ENCODE data around the gene CCDC88C.
"Not testable (repeated sequence)": the region's sequence is repeated elsewhere in the genome, so short reads cannot be mapped to it uniquely, and the experiment has no call there.

Gene CCDC88C

DNA sequence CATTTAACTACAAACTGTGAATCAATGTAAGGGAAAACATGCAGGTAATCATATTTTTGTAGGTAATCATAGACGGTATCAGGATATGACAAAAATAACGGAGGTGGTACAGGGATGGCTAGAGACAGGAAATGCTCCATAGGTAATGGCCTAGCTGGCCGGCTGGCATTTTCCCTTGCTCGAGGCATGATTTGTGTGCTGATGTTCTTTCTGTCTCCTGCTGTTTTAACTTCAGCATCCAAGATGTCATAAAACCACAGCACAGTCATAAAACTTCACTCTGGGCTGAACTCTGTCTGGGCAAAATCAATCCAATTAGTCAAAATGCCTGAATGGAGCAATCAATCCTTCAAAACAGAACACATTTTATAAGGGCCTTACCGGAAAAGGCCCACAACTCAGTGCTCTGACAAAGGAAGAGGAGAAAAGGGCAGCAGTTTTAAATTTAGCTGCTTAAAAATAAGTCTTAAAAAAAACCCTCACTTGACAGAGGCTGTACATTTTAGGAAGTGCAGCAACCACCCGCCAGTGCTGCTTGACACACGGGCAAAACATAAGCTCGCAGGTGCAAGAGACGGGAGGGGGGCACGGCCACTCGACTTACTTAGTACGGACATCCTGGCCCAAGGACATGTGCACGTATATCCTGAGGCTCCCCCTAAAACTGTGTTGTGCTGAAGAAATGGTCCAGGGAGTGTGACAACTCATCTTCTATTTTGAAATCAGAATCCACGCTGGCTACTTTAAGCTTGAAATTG, 132.7 kb downstream of the CCDC88C start:
- FAIRE-seq, result no peak

DNA sequence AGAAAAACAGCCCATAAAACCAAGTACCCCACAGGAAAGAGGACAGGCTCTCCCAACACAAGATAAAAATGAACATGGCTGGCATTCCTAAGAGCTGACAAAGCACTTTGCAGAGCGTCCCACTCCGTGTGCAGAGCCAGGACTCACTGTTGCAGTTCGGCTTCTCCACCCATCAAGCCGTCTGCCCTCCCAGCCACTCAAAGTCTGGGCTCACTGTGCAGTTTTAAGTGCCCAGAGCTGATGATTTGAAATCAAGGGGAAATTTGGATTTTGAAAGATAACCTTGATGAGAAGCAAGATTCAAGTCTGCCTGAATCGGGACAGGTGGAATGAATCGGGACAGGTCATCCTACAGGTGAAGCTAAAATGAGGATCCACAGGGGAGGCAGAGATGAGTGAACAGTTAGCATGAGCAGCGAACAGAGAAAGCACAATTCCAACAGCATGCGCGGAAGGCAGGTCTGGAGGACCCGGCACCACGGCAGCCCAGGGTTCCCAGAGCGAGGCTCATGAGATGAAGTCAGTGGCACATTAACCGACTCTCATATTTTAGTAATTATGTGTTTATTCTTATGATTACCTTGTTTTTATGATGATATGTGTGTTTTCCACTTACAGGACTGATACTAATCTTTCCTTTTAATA, 133.4 kb downstream of the CCDC88C start:
- FAIRE-seq, result no peak

DNA sequence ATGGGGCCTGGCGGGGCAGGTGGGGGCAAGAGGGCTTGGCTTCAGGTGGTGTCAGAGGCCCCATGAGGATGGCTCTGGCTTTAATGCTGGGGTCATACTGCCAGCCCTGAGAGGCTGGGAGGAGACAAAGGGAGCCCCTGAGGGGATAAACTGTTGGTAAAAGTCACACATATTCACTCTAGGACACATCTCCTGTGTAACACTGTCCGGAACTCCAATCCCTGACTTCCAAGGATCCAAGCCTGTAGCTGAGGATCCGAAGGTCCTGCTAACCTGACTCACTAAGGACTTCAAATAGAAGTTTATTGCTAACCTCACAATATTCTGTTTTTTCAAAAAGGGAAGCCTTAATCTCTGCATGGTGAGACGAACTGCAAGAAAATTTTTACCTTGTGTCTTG, 134.0 kb downstream of the CCDC88C start:
- FAIRE-seq, result no peak

DNA sequence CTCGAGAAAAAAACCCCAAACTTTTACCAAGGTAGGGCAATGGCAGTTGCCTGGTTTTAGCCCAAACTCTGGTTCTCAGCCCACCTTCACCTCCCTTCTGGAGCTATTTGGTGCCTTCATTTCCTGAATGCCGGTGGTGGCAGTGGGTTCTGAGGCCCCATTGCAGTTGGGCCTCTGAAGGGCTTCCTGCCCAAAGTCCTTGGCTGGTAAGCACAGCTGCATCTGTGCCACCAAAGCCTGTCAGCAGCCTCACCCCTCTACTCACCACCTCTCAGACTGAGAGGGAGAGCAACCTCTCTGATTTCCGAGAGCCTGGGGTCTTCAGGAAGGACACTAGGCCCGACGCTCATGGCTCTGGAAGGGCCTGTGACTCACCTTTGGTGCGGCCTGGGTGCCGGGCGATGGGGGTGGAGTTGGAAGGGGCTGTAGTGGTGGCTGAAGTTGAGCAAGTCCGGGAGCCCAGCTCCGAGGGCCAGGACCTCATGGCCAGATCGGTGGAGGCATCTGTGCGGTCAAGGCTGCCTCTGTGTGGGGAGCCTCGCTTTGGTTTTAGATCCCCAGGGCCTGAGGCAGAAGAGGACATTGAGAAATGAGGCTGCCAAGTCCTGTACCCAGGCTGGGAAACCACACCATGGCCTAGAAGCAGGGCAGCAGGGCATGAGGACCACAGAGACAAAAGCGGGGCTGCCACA, 134.5 kb downstream of the CCDC88C start:
- FAIRE-seq, result no peak

DNA sequence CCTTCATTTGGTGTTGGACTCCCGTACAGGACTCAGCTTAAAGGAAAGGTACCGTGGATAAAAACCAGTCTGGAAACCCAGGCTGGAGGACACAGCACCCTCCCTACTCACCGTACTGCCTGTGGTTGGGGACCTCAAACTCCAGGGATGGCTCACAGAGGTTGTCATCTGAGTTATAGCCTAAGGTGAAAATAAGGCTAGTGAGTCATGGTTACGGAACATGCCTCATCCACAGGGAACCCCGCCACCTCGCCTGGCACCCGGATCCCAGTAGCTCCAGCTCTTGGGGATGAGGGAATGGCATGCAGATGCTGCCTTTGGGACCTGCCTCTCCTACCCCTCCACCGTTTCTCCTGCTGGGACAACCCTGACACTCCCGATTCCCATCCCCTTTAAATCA, 136.3 kb downstream of the CCDC88C start:
- no peak for FAIRE-seq

DNA sequence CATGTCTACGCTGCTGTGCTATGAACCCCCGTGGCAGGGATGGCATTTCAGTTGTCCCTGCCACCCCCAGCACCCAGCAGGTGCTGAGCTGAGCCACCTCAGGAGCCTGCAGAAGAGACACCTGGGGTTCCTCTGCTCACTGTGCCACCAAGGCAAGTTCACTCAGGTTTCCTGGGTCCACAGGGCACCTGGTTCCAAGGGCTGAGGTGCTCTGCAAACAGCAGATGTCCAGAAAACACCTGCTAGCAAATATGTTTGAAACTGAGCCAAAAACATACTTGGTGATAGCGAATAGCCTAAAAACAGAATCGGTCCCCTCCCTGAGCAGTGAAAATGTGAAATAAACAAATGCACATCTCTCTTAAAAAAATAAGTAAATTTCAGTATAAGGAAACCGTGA, 137.5 kb downstream of the CCDC88C start:
- no peak for FAIRE-seq

DNA sequence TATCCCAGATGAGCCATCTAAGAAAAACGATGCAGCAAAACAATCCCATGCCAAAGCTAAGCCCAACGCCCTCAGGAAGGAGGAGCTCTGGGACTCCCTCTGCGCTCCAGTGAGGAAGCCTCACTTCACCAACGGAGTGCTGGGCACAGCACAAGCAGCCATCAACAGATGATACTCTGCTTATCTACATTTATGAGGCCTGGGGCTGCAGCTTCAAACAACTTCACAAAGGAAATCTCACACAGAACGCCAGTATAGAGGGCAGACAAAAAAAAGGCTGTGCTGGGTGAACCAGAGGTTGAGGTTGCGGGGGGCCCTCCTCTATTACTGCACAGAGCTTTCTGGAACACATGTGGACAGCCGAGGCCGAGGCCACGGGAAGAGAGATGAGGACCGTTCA, 138.3 kb downstream of the CCDC88C start:
- FAIRE-seq, result no peak

DNA sequence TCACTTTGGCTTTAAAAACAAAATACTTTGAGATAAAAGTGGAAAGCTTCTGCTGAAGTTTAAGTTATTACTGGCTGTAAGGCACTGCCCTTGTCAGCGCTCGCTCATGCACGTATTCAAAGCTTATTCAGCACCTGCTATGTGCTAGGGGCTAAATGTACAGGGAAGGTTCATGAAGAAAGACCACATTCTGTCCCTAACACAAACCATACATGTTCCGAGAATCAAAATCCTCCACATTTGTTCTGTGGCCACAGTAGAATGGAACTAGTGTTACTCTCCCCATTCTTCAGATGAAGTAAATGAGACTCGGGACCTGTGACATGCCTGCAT, 139.3 kb downstream of the CCDC88C start:
- FAIRE-seq, result no peak

DNA sequence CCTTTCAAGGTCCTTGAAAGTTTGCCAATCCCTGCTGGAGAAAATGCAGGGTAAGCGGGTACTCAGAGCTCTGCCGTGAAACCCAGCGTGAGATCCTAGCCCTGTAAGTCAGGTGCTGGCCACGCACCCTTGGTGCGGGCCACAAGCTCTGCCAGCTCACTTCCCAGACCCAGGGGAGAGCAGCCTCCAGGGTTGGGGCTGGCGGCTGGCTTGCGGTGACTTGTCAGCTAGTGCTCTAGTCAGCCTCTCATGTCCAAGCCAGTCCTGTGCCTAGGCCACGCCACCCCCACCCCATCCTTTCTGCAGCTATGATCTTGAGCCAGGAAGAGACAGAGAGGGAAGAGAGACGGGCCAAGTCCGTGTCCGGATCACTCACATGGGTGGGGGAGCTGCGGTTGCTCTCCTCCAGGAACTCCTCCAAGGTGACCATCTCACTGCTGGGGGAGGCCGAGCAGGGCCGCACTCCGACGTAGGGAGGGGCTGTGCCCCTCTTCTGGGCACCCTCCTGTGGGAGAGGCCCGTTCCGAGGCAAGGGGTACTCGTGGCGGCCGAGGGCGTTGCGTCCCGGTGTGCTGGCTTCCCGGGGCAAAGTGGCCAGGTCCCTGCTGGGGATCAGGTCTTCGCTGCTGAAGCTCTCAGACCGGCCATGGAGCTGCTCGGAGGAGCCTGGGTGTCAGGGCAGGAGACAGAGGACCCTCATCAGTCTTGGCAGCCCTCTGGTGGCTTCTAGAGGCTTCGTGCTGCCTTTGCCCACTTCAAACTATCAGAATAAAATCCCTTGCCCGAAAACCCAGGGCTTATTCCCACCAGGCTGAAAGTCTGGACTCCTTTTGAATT, 139.9 kb downstream of the CCDC88C start:
- FAIRE-seq, result no peak

DNA sequence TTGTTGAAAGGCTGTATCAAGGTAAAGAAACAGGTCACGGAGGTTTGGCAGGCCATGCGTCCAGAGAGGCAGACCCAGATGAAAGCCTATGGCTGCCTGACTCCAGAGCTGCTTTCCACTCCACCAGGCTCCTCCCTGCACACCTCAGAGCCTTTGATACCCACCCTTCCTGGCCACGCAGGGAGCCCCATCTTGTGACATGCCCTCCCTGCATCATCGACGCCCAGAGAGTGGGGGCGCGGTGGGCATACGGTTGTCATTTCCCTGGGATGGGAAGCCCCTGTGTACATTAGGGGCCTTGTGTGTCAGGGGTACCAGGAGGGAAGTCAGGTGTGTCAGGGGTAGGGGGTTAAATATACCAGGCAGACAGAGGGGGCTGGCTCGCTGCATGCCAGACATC, 142.8 kb downstream of the CCDC88C start:
- no peak for FAIRE-seq

DNA sequence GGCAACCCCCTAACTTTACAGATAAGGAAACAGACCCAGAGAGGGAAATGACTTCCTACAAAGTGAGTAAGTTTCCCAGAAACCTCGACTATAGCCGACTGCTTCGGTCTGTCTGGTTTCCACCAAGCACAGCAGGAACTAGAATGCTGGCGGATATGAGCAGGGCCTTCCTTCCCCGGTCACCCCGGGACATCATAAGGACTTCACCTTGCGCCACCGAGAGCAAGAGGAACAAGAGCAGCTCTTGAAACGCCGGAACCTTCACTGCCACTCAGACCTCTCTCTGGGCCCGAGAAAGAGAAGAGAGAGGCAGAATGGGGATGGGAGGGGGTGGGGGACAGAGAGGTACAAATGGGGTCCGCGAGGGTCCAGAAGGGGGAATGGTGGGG, 143.7 kb downstream of the CCDC88C start:
- no peak for FAIRE-seq

DNA sequence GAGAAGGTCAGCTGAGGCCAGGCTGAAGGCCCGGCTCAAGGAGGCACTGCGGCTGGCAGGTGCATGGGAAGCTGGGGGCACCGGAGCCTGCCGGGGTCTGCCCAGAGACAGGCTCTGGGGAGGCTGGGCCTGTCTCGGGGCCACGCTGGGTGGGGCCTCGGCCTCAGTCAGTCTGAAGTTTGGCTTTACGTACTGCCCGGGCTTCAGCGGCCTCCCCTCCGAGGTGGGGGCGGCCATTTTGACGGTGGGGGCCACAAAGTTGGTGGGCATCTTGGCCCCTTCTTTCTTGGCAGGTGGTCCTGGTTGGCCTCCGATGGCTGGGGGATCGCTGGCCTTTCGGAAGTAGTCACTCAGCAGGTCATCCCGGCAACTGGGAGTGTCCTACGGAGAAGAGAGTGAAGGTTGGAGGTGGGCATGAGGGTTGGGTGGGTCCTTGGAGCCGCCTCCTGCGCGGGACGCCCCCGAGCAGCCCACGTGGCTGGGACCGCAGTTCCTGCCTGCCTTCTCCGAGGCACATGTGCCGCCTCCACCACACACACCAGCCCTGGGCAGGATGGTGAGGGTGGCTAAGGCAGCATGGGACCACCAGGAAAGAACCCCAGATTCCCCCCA, 144.2 kb downstream of the CCDC88C start:
- no peak for FAIRE-seq

DNA sequence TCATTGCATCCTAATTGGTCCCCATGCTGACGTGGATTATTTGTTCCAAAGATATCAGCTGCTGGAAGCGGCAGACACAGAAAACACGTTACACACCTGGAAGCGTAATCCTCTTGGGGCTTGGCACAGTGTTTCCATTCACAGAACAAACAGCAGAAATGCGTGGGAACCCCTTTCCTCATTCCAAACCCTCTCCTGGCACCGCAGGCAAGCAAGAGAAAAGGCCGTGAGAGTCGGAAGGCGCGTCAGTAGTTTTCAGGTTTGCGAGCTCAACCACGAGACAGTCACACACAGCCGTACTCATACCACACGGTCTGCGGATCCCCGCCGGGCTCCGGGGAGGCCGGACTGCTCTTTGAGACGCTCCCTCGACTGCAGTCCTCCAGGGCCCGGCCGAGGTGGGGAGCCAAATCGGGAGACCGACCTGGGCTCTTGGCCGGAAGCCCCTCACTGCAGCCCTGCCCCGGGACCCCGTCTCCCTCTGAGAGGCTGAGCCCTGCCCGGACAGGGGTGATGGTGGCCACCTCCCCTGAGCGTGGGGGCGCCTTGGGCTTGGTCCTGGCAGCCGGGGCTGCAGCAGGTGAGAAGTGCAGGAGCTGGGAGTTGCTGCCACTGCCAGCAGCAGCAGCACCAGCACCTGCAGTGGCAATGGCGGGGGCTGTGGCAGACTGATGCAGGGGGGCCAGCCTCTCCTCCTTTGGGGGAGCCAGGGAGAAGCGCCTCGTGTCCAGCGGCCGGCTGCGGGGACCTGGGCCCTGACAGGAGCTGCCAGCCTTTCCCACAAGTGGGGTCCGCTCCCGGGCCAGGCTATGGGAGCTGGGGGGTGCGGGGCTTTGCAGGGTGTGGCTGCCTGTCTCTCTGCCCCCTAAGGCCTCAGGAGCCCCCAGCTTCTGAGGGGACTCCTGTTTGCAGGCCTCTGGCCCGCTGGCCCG, 145.0 kb downstream of the CCDC88C start:
- FAIRE-seq, result no peak

DNA sequence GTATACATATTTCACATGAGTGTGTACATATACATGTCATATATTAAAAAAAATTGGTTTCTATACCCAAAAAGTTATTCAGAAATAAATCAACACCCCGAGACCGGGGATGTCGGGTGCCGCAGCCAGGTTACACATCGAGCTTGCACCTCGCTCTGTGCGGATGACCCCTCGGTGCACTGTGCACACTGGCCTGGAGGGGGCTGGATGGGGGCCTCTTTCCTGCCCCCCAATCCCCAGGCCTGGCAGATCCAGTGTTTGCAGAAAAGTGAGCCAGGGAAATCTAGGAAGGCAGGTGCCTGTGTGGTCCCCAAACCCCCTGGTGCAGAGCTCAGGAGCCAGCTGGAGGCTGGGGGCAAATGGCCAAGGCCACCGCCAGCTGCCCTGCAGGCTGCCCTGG, 146.0 kb downstream of the CCDC88C start:
- FAIRE-seq, result no peak

DNA sequence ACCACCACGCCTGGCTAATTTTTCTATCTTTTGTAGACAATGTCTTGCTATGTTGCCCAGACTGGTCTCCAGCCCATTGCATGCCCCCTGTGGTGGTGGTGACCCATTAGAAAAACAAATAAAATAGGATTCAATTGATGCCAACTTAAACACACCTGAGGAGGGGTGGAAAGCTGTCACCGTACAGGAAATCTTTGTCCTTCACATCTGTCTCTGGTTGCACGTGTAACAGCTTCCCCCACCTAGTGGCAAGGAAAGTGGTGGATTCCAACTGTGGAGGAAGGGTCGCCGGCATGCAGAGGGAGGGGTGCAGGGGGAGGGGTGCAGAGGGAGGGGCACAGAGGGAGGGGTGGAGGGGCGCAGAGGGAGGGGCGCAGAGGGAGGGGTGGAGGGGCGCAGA, 147.0 kb downstream of the CCDC88C start:
- FAIRE-seq, result no peak

DNA sequence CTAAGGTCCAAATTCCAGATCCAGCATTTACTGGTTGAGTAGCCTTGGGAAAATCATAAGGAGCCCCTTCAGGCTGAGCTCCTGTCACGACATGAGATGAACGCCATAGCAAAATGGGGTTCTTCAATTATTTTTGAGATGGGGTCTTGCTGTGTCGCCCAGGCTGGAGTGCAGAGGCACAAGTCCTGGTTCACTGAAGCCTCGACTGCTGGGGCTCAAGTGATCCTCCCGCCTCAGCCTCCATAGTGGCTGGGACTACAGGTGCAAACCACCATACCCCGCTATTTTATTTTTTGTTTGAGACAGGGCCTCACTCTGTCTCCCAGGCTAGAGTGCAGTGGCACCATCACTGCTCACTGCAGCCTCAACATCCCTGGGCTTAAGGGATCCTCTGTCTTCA, 147.4 kb downstream of the CCDC88C start:
- FAIRE-seq, result no peak

DNA sequence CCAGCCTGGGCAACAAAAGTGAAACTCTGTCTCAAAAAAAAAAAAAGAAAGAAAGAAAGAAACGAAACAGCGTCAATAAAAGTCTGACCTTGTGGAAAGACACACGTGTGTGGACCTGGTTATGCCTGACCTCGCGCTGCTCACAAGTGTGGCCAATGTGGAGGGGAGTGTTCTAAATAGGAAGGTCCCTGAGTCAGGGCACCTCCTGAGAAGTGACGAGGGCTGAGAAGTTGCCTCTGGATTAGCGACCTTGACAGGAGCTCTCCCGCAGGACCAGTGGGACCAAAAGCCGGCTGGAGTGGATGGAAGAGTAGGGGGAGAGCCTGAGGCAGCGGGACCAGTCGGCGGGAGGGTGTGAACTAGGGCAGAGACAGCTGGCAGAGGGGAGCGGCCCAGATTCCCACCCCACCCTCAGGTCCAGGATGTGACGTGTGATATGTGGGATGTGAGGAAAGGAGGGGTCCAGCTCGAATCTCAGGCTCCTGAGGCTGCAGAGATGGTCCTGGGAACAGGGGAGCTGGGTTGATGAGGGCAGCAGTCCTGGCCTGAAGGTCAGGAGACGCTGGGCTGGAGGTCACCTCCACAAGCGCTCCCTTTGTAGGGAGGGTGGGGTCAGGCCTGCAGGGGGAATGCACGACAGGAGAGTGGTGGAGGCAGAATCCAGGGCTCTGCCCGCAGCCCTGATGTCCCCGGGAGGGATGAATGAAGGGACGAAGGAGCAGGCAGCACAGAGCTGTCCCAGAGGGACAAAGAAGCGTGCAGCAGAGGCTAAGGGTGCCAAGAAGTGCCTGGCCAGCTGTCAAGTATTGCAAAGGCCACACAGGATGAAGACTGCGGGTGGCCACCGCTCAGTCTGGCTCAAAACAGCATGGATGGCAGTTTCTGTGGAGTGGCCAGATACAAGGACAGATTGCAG, 148.3 kb downstream of the CCDC88C start:
- FAIRE-seq, result no peak

DNA sequence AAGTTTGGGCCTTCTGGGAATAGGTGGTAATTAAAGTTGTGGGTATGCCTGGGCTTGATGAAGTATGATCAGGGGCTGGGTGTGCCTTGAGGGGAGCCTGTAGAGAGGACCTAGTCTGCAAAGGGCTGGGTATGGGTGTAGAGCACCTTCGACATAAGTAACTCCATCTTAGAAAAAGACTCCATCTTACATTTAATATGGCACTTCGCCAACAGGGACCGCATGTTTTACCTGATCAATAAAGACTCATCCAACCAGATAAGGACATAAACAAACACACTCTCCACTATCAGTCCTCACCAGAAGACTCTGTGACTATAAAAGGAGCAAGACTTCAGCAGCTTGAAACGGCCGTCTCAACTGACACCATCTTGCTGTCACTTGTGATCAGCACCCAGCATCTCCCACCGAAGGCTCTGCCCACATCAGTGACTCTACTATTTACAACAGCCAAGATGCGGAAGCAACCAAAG, 149.6 kb downstream of the CCDC88C start:
- no peak for FAIRE-seq

DNA sequence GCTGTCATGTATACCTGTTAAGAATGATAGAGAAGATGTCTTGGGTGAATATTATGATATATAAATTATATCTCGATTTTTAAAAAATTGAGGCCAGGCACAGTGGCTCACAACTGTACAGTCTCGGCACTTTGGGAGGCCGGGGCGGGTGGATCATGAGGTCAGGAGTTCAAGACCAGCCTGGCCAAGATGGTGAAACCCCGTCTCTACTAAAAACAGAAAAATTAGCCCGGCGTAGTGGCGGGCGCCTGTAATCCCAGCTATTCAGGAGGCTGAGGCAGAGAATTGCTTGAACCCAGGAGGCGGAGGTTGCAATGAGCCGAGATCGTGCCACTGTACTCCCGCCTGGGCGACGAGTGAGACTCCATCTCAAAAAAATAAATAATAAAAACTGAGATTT, 151.3 kb downstream of the CCDC88C start:
- not testable (repeated sequence) for FAIRE-seq

DNA sequence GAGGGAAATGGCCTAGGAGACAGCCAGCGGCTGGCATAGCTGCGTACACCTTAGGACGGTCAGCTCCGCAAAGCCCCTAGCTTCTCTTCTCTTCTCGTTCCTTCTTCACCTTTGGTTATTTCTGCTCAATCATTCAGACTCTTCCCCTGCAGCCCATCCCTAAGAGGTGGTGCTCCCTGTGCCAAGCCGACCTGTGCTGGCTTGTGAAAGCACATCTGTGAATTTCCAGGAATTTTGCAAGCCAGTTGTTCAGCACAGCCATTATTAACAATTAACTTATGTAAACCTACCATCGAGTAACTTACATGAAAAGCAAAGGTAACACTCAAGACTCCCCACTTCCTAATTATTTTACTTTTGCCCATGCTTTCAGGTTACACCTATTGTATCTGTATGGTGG, 152.2 kb downstream of the CCDC88C start:
- no peak for FAIRE-seq
